OCI-LY7 (cell line): ENCODE results near the gene TAGLN. TPM values are rescaled to one million over a fixed set of nuclear protein-coding genes. Genes with fewer than 3 reads are reported as not detected.

ENCODE experiments used
- BruUV-seq: library from RNA; stranded (reverse); fragments of 400-500 nt; replicated peaks from 2 replicates; lab custom pipeline; 2021; lab: Mats Ljungman, UMichigan
- CTCF ChIA-PET: fragments of 300-600 bp; sonication (Branson Sonifier 250); formaldehyde crosslinking; loops from one replicate; lab custom pipeline; 2022; ENCODE audit warnings: antibody characterized with exemption; ENCODE audit not compliant: unreplicated experiment; lab: Charles Lee
- POLR2A ChIA-PET: fragments of 300-600 bp; sonication (Branson Sonifier 250); formaldehyde crosslinking; loops from one replicate; lab custom pipeline; 2022; ENCODE audit warnings: antibody characterized with exemption; lab: Charles Lee
- DNase-seq: peaks from one replicate; pipeline ENCODE4 v3.0.0-alpha.2; 2015; ENCODE audit warnings: low spot score
- H2AFZ ChIP-seq: fragments of 200-600 bp; sonication (generic), shearing (Covaris generic); 2 replicates; pipeline ENCODE4 v1.6.1; 2014; ENCODE audit warnings: mild to moderate bottlenecking, antibody characterized with exemption, low read length, moderate library complexity
- H3K27ac ChIP-seq: fragments of 200-600 bp; sonication (generic); 2 replicates; pipeline ENCODE4 v1.5.1; 2014; ENCODE audit warnings: mixed run types, low read depth, mild to moderate bottlenecking, moderate library complexity, low read length, inconsistent platforms; ENCODE audit not compliant: poor library complexity, severe bottlenecking
- H3K36me3 ChIP-seq: fragments of 200-600 bp; sonication (generic); 2 replicates; pipeline ENCODE4 v1.6.1; 2014; ENCODE audit warnings: mild to moderate bottlenecking, antibody characterized with exemption, low read length, moderate library complexity, mixed read lengths; ENCODE audit not compliant: insufficient read depth
- H3K4me1 ChIP-seq: fragments of 200-600 bp; sonication (generic); 2 replicates; pipeline ENCODE4 v1.5.1; 2014; ENCODE audit warnings: mild to moderate bottlenecking, low read length; ENCODE audit not compliant: insufficient read depth, poor library complexity, severe bottlenecking
- H3K4me2 ChIP-seq: fragments of 200-600 bp; sonication (generic); 2 replicates; pipeline ENCODE4 v1.6.1; 2014; ENCODE audit warnings: mild to moderate bottlenecking, low read length
- H3K4me3 ChIP-seq: fragments of 200-600 bp; sonication (generic); 2 replicates; pipeline ENCODE4 v1.5.1; 2014; ENCODE audit warnings: mild to moderate bottlenecking, low read depth, low read length; ENCODE audit not compliant: poor library complexity, severe bottlenecking
- H3K79me2 ChIP-seq: fragments of 200-600 bp; sonication (generic); 2 replicates; pipeline ENCODE4 v1.6.1; 2016; ENCODE audit warnings: low read depth, mild to moderate bottlenecking, low read length, moderate library complexity, mixed read lengths; ENCODE audit not compliant: insufficient read depth
- H3K9me2 ChIP-seq: fragments of 200-600 bp; sonication (generic); 2 replicates; pipeline ENCODE4 v1.6.1; 2016; ENCODE audit warnings: mild to moderate bottlenecking, low read length, mixed read lengths; ENCODE audit not compliant: insufficient read depth
- H3K9me3 ChIP-seq: fragments of 200-600 bp; sonication (generic); 2 replicates; pipeline ENCODE4 v1.6.1; 2014; ENCODE audit warnings: mild to moderate bottlenecking, mixed run types, low read length, mixed read lengths
- H4K20me1 ChIP-seq: fragments of 200-600 bp; sonication (generic); 2 replicates; pipeline ENCODE4 v1.6.1; 2014; ENCODE audit warnings: mild to moderate bottlenecking, antibody characterized with exemption, low read length, moderate library complexity, mixed read lengths; ENCODE audit not compliant: insufficient read depth
- CTCF ChIP-seq: fragments of 200-600 bp; sonication (generic); conservative IDR thresholded peaks from 2 replicates; pipeline ENCODE4 v1.5.1; 2014; ENCODE audit warnings: mild to moderate bottlenecking, antibody characterized with exemption, low read length, moderate library complexity, mixed read lengths
- EZH2phosphoT487 ChIP-seq: fragments of 200-600 bp; sonication (generic); IDR thresholded peaks from 2 replicates; pipeline ENCODE4 v1.6.1; 2018; ENCODE audit warnings: low read depth, borderline replicate concordance, mild to moderate bottlenecking, mixed run types, antibody characterized with exemption, low read length, moderate library complexity, mixed read lengths
- intact Hi-C: fragments of 100-400 bp; cut with micrococcal nuclease; formaldehyde crosslinking; loops from one replicate; pipeline ENCODE4 v1.10.0; 2022; ENCODE audit not compliant: unreplicated experiment
- total RNA-seq, 2 experiments: library from RNA; depleted of rRNA in 1 of 2; stranded (reverse); fragments of >200 nt in 1 of 2; shearing (Covaris generic) in 1 of 2; gene quantifications; 2 replicates each; pipeline ENCODE4 v1.2.3, GENCODE V29; 2014 to 2022

The TAGLN gene
- total RNA-seq, 2 experiments from 2014 or later = 5.4 to 7.4 TPM

- no peak overlapping the region for H2AFZ ChIP-seq
- no peak for TF ChIP-seq EZH2phosphoT487
- TF ChIP-seq CTCF = no peak
- no peaks in the 10 kb centered on the region for H4K20me1 ChIP-seq
- H3K27ac ChIP-seq = no peak overlapping the region
- H3K4me2 ChIP-seq = no peak overlapping the region
- H3K4me3 ChIP-seq = no peak overlapping the region
- H3K79me2 ChIP-seq = no peaks in the 10 kb centered on the region
- no peaks in the 10 kb centered on the region for H3K9me3 ChIP-seq
- POLR2A ChIA-PET = interaction anchor here (0.6 to 1.0 kb wide), 2 partner anchors 16 to 408 kb away, joined by 3 to 4 read pairs; no protein-coding TSS in a partner anchor
- H3K4me1 ChIP-seq = no peaks in the 10 kb centered on the region
- intact Hi-C loops = no loop called here
- CTCF ChIA-PET = no interaction called here
- no peak for DNase-seq
- no peaks in the 10 kb centered on the region for H3K9me2 ChIP-seq
- peaks cover 18% of the 10 kb centered on the region for H3K36me3 ChIP-seq
- no TSS peak for BruUV-seq
These were observed 2.6 kb downstream of the TAGLN start for GRCh38 chr11:117201658-117202305.

- Histone ChIP-seq H3K4me3 (no peak overlapping the region), H2AFZ (no peak overlapping the region), H3K4me2 (no peak overlapping the region), H3K4me1 (no peaks in the 10 kb centered on the region), H3K79me2 (no peaks in the 10 kb centered on the region), H3K9me2 (no peaks in the 10 kb centered on the region), H4K20me1 (no peaks in the 10 kb centered on the region), H3K27ac (no peak overlapping the region), H3K9me3 (no peaks in the 10 kb centered on the region), H3K36me3 (peaks cover 18% of the 10 kb centered on the region)
- intact Hi-C loops = no loop called here
- no TSS peak for BruUV-seq
- no peak for DNase-seq
- CTCF ChIA-PET = no interaction called here
- POLR2A ChIA-PET = interaction anchor here (0.6 kb wide), 1 partner anchor 409 kb away, joined by 3 read pairs; no protein-coding TSS in a partner anchor
- TF ChIP-seq EZH2phosphoT487 (no peak), CTCF (no peak)
These were observed 3.4 kb downstream of the TAGLN start for GRCh38 chr11:117202386-117203068.

GRCh38 chr11:117203069-117203407 lies 3.9 kb downstream of the TAGLN start:
- CTCF ChIA-PET = no interaction called here

More at GRCh38 chr11:117203069-117203407, 3.9 kb downstream of the TAGLN start:
- no TSS peak for BruUV-seq
- H3K4me2 ChIP-seq = no peak overlapping the region
- H3K4me1 ChIP-seq = no peaks in the 10 kb centered on the region
- intact Hi-C loops = no loop called here
- no peaks in the 10 kb centered on the region for H3K79me2 ChIP-seq
- H3K36me3 ChIP-seq = peaks cover 18% of the 10 kb centered on the region
- H2AFZ ChIP-seq = no peak overlapping the region
- H3K27ac ChIP-seq = no peak overlapping the region
- no peak for DNase-seq
- TF ChIP-seq CTCF (no peak), EZH2phosphoT487 (no peak)
- H3K9me3 ChIP-seq = no peaks in the 10 kb centered on the region
- no peaks in the 10 kb centered on the region for H4K20me1 ChIP-seq
- H3K4me3 ChIP-seq = no peak overlapping the region
- H3K9me2 ChIP-seq = no peaks in the 10 kb centered on the region
- POLR2A ChIA-PET = no interaction called here
